Stimulated activated CD4-positive, alpha-beta T cell treated with anti-CD3 and anti-CD28 coated beads, Interleukin-1b, Interleukin-23, amount 100 ng/mL, for 1 hour (primary cell): ENCODE data around the gene CX3CL1.
"Not testable (repeated sequence)": the region's sequence is repeated elsewhere in the genome, so short reads cannot be mapped to it uniquely, and the experiment has no call there.

Source experiments
- DNase-seq, 2 donors: peaks; one replicate each; pipeline ENCODE4 v3.0.0-alpha.2; 2020; ENCODE audit warnings: low read depth in 2 of 2

Gene CX3CL1

DNA sequence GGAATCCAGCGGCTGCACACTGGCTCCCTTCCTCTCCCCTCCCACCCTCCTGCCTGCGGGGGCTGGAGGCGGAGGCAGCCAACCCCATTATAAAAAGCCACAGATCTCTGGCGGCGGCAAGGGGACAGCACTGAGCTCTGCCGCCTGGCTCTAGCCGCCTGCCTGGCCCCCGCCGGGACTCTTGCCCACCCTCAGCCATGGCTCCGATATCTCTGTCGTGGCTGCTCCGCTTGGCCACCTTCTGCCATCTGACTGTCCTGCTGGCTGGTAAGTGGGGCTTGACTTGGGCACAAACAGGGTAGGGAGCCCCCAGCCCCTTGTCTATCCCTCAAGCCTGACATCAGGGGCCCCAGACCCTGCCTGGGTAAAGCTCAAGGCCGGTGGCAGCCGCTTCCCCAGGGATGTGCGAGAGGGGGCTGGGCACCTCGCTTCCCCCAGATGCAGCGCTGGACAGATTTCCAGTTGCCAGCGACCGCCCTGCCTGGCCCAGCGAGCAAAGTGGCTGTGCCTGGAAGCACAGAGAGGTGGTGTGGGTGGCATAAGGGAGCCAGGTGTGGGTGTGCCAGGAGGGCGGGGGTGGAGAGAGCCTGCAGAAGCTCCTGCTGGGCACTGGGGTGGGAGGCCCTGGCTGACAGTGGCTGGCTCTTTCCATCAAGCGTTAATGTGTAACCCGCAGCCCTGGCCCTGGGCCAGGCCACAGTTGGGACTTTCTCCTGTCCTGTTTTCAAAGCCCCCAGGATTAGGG, at the start of gene CX3CL1:
CX3CL1 (plus strand) TSS at position 119 of the 745 bp plus-strand sequence; CDS start at position 198, 79 bp downstream.
- no peak for DNase-seq

DNA sequence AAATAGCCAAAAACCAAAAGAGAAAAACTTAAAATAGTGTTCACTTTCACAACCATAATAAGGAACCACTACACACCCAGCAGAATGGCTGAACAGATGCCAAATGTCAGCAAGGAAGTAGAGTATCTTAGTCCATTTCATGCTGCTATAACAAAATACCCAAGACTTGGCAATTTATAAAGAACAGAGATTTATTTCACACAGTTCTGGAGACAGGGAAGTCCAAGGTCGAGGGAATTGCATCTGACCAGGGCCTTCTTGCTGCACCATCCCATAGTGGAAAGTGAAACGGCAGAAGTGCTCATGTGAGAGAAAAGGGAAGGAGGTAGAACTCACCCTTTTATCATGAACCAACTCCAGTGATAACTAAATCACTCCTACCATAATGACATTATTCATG, 47.5 kb upstream of the CX3CL1 start:
- DNase-seq, result no peak

DNA sequence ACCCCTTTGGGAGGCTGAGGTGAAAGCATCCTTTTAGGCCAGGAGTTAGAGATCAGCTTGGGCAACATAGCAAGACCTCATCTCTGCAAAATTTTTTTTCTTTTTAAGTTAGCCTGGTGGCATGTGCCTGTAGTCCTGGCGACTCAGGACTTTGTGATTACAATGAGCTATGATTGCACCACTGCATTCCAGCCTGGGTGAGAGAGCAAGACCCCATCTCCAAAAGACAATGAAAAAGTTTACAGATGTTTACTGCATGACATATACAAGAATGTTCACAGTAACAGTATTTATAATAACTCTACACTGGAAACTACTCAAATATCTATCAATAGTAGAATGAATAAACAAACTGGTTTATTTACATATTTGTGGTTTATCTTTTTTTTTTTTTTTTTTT, 46.8 kb upstream of the CX3CL1 start:
- no peak for DNase-seq

DNA sequence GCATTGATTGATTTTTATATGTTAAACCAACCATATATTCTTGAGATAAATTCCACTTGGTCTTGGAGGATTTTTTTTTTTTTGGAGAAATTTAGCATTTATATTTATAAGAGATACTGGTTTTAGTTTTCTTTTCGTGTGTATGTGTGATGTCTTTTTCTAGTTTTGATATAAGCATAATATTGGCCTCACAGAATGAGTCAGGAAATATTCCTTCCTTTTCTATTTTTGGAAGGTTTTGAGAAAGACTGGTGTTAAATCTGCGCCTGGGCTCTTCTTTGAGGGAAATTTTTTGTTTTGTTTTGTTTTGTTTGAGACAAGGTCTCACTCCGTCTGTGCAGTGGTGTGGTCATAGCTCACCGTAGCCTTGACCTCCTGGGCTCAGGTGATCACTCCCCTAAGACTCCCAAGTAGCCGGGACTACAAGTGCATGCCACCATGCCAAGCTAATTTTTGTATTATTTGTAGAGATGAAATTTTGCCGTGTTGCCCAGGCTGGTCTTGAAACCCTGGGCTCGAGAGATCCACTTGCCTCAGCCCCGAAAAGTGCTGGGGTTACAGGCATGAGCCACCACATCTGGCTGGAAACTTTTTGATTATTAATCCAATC, 42.5 kb upstream of the CX3CL1 start:
- DNase-seq, result no peak

DNA sequence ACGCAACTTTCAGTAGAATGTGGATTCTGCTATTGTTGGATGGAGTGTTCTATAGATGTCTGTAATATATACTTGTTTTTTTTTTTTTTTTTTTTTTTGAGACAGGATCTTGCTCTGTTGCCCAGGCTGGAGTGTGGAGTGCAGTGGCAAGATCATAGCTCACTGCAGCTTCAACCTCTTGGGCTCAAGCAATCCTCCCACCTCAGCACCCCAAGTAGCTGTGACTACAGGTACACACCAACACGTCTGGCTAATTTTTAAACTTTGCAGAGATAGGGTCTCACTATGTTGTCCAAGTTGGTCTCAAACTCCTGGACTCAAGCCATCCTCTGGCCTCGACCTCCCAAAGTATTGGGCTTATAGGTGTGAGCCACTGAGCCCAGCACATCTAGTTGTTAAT, 40.9 kb upstream of the CX3CL1 start:
- no peak for DNase-seq

DNA sequence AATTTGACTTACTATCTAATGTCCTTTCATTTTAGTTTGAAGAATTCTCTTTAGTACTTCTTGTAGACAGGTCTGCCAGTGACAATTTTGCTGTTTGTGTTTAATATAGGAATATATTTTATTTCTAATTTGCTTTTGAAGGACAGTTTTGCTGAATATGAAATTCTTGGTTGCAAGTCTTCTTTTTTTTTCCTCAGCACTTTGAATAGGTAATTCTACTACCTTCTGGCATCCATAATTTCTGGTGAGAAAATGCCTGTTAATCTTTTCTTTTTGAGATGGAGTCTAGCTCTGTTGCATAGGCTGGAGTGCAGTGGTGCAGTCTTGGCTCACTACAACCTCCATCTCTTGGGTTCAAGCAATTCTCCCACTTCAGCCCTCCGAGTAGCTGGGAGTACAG, 38.9 kb upstream of the CX3CL1 start:
- no peak for DNase-seq

DNA sequence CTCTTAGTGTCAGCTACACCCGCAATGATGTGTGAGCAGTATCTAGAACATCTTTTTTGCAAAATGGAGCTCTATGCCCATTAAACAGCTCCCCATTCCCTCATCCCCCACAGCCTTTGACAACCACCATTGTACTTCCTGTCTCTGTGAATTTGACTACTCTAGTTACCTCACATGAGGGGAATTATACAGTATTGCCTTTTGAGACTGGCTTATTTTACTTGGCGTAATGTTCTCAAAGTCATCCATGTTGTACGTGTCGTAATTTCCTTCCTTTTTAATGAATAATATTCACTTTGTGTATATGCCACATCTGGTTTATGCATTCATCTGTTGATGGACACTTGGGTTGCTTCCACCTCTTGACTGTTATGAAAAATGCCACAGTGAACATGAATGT, 36.9 kb upstream of the CX3CL1 start:
- no peak for DNase-seq

DNA sequence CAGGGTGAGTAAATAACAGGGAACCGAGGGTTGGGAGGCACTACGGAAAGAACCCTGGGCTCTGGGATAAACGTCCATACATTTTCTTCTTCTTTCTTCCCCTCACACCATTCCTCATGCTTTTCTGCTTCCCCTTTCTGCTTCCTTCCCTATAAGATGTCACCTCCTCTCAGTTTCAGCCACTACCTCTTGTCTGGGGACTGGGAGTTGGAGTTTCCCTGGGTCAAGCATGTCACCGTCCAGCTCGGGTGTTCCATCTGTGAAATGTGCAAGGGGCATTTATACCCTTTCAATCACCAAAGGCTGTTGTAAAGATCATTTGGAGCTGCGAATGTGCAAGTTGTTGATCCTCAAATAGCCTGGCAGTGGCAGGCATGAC, 31.2 kb upstream of the CX3CL1 start:
- no peak for DNase-seq

DNA sequence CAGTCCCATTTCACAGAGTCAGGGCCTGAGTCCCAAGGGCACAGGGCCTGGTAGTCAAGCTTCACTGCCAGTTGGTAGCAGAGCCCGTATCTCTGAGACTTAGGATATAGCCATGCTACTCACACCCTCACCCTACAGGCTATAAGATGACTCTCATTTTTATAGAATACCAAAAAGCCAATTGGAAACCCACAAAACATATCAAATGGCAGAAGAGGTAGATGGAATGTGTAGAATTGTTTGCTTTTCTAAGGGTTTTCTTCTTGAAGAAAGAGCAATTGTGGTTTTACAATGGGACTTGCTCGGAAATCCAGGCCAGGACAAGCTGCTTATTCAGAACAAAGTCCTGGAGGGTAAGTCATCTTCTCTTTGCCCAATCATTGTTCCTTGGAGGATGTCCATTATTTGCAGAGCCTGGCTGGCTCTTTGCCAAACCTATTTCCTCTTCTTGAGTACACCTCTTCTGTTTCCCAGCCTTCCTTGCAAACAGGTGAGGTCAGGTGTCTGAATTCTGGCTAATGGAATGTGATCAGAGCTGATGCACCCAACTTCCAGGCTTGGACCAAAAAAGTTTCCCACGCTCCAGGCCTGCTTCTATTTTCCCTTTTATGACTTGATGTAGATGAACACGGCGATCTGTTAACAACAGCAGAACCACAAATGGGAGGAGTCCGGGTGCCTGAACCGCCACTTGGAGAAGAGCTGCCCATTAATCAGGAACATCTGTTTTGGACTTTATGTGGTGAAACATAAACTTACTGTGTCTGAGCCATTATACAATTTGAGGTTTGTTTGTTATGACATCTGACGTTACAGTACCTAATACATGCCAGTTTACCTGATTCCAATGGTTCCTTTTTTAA, 30.6 kb upstream of the CX3CL1 start:
- DNase-seq, result no peak

DNA sequence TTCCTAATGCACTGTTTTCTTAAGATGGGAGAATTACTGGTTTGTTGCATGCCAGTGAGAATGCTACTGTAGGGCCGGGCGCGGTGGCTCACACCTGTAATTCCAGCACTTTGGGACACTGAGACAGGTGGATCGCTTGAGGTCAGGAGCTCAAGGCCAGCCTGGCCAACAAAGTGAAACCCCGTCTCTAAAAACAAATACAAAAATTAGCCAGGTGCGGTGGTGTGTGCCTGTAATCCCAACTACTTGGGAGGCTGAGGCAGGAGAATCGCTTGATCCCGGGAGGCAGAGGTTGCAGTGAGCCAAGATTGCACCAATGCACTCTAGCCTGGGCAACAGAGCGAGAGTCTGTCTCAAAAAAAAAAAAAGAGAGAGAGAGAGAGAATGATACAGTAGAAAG, 29.7 kb upstream of the CX3CL1 start:
- not testable (repeated sequence) for DNase-seq

DNA sequence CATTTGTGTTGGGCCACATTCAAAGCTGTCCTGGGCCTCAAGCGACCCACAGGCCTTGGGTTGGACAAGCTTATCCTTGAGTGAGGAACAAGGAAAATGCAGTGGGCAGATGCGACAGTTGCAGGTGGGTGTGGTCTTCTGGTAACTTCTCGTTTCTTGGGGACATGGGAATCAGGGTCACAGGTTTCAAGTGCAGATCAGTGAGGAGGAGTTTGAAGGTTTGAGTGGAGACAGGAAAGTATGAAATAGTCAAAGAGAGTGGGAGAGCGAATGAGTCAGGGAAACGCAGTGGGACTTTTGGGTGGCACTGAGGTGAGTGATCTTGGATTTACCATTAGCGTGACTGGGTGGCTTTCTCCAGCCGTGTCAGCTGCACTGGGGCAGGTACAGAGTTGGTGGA, 29.1 kb upstream of the CX3CL1 start:
- no peak for DNase-seq

DNA sequence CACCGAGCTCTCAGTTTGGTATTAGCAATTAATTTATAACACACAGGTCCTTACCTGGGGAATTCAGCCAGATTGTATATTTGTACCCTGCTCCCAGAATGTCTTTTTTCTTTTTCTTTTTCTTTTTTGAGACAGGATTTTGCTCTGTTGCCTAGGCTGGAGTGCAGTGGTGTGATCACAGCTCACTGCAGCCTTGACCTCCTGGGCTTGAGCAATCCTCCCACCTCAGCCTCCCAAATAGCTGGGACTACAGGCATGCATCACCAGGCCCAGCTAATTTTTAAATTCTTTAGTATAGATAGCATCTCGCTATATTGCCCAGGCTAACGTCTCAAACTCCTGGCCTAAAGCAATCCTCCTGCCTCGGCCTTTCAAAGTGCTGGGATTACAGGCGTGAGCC, 28.2 kb upstream of the CX3CL1 start:
- not testable (repeated sequence) for DNase-seq

DNA sequence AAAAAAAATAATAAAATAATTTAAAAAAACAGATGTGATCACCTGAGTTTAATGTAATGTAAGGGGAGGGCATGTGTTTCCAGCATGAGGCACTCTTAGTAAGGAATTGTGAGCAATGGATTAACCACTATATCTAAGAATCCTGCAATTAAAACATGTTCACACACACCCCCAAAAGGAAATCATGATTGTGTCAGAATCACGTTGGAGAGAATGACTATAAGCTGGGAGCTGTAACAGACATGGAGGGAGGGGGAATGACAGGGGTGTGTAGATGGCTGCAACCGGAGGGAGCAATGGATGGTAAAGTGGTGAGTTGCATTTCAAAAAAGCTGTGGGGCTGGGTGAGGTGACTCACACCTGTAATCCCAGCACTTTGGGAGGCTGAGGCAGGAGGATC, 27.3 kb upstream of the CX3CL1 start:
- DNase-seq, result no peak

DNA sequence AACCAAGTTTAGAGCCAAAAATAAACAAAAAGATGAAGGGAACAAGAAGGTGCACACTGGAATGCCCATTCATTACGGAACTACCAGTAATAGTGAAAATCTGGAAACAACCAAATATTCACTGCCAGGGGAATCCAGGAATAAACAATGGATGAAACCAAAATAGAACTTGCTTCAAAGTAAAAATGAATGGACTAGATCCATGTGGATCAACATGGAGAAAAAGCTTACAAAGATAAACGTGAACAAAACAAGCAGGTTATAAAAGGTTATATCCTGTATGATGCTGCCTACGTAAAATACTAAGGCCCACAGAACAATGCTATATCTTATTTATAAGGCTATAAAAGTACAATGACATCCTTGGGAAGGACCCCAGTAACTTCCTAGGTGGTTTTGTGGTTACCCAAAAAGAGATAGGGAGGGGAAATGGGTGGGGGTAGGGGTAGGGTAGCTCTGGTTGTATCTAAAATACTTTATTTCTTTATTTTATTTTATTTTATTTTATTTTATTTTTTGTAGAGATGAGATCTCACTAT, 26.6 kb upstream of the CX3CL1 start:
- DNase-seq, result no peak

DNA sequence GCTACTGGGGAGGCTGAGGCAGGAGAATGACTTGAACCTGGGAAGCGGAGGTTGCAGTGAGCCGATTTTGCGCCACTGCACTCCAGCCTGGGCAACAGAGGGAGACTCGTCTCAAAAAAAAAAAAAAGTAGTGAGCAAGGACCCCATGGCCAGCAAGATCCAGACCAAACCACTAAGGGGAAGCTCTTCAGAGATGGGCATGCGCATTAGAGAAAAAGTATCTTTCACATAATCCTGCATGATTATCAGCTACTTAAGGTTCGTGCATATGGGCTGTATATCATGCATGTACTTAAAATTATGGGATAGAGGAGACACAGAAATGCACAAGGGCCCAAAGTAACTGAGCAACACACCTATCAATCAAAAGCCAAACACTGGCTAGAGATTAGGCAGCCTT, 24.4 kb upstream of the CX3CL1 start:
- DNase-seq, result no peak

DNA sequence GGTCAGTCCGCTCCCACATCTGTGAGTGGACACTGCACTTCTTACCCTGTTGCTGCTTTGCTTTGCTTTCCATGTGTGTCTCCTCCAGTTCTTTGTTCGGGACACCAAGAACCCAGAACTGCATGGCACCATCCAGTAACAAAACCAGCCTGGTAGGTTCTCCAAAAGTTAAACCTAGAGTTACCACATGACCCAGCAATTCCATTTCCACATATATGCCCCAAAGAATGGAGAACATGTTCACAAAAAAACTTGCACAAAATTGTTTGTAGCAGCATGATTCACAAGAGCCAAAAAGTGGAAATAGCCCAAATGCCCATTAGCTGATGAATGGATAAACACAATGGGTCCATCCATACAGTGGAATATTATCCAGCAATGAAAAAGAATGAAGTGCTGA, 24.0 kb upstream of the CX3CL1 start:
- DNase-seq, result no peak

DNA sequence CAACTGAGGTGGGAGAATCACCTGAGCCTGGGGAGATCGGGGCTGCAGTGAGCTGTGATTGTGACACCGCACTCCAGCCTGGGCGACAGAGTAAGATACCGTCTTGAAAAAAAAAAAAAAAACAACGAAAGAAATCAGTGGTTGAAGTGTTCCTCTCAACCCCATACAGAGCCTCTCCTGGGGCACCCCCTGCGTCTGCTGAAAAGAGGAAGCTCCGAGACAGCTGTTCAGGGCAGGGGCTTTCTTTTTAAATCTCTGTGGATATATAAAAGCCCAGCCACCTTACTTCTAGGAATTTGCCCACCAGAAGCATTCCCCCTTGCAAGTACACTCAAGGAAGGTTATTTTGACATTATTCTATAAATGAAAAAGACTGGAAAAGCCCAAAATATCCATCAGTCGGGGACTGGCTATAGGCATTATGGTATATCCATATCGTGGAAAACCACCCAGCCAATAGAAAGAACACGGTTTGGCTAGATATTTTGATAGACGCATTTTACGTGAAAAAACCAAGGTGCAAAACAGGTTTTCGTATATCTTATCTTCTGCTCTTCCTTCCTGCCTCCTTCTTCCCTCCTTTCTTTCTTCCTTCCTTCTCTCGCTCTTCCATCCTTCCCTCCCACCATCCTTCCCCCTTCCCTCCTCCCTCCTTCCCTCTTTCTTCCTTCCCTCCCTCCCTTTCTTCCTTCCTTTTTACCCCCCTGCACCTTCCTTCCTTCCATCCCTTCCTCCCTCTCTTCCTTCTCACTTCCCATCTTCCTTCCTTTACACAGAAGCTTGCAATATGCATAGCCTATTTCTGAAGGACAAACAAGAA, 22.9 kb upstream of the CX3CL1 start:
- DNase-seq, result no peak

DNA sequence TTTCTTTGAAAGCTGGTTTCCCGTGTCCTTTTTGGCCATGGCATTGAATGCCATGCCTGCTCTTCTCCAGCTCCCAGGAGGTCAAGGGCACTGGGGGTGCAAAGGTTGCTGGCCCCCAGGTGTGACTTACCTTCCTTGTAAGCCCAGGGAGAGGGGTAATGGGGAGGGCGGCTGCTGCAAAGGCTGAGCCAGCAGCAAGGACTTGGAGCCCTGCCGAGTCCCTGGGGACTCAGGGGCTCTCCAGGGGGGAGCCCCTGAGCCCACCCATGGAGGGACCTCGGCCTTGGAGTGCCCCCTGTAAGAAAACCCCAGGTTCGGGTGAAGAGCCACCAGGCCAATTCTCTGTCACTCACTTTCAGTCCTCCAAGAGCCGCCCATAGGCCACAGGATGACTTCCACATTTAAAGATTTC, 19.6 kb upstream of the CX3CL1 start:
- no peak for DNase-seq

DNA sequence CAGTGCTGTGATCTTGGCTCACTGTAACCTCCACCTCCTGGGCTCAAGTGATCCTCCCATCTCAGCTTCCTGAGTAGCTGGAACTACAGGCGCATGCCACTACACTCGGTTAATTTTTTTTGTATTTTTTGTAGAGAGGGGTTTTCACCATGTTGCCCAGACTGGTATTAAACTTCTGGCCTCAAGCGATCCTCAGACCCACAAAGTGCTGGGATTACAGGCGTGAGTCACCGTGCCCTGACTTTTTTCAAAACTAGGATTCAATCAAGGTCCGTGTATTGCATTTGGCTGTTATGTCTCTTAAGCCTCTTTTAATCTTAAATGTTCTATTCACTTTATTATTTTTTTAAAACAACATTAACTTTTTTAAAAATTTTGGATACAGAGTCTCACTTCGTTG, 18.0 kb upstream of the CX3CL1 start:
- DNase-seq, result no peak

DNA sequence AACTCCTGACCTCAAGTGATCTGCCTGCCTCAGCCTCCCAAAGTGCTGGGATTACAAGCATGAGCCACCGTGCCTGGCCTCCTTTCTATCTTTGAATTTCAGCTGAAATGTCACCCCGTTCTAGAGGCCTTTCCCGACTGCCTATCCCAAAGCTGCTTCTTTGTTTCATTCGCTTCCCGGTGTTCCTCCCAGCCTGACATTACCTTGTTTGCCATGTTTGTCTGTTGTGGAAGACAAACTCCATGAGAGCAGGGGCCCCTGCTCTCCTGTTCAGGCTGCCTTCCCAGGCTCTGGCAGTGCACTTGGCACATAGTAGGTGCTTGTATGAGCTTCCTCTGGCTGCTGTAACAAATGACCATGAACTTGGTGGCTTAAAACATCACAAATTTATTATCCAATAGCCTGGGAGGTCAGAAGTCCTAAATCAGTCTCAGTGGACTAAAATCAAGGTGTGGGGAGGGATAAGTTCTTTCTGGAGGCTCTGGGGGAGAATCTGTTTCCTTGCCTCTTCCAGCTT, 16.3 kb upstream of the CX3CL1 start:
- DNase-seq, result no peak

DNA sequence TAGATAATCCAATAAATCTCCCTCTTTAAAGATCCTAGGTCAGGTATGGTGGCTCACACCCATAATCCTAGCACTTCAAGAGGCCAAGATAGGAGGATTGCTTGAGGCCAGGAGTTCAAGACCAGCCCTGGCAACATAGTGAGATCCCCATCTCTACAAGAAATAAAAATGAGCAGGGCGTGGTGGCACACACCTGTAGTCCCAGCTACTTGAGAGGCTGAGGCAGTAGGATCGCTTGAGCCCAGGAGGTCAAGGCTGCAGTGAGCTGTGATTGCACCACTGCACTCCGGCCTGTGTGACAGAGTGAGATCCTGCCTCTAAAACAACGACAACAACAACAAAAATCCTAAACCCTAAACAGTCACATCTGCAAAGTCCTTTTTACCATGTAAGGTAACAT, 15.7 kb upstream of the CX3CL1 start:
- DNase-seq, result no peak
